Mesothelial cell of epicardium (in vitro differentiated cells): ENCODE measurements around the gene UBL7. TPM values are rescaled to one million over a fixed set of nuclear protein-coding genes. Genes with fewer than 3 reads are reported as not detected.

ENCODE experiments used
- DNase-seq, 2 experiments: peaks; one replicate each; pipeline ENCODE4 v3.0.0; 2021; ENCODE audit warnings: low spot score in 2 of 2; ENCODE audit not compliant: unreplicated experiment in 2 of 2
- H3K27ac Mint-ChIP-seq: 2 replicates; pipeline ENCODE4 v1.8.0; 2021; ENCODE audit warnings: mixed read lengths
- H3K27me3 Mint-ChIP-seq: 2 replicates; pipeline ENCODE4 v1.8.0; 2021; ENCODE audit warnings: low read depth, mixed read lengths
- H3K36me3 Mint-ChIP-seq: 2 replicates; pipeline ENCODE4 v1.8.0; 2021; ENCODE audit warnings: mixed read lengths
- H3K4me1 Mint-ChIP-seq: 2 replicates; pipeline ENCODE4 v1.8.0; 2021; ENCODE audit warnings: mixed read lengths
- H3K4me3 Mint-ChIP-seq: 2 replicates; pipeline ENCODE4 v1.8.0; 2021; ENCODE audit warnings: mild to moderate bottlenecking, moderate library complexity, mixed read lengths
- H3K9me3 Mint-ChIP-seq: 2 replicates; pipeline ENCODE4 v1.8.0; 2021; ENCODE audit warnings: mixed read lengths
- total RNA-seq: library from RNA; stranded (reverse); gene quantifications from 3 replicates; pipeline ENCODE4 v1.2.1, GENCODE V29; 2021
- TF ChIP-seq, protein P1 (sequence below): fragments of 200-600 bp; sonication (generic); IDR thresholded peaks from one replicate; pipeline ENCODE4 v1.5.0; 2021; ENCODE audit warnings: antibody characterized with exemption; ENCODE audit not compliant: unreplicated experiment

The UBL7 gene
- total RNA-seq, 1 donor from 2014 or later = 43.2 TPM

DNA sequence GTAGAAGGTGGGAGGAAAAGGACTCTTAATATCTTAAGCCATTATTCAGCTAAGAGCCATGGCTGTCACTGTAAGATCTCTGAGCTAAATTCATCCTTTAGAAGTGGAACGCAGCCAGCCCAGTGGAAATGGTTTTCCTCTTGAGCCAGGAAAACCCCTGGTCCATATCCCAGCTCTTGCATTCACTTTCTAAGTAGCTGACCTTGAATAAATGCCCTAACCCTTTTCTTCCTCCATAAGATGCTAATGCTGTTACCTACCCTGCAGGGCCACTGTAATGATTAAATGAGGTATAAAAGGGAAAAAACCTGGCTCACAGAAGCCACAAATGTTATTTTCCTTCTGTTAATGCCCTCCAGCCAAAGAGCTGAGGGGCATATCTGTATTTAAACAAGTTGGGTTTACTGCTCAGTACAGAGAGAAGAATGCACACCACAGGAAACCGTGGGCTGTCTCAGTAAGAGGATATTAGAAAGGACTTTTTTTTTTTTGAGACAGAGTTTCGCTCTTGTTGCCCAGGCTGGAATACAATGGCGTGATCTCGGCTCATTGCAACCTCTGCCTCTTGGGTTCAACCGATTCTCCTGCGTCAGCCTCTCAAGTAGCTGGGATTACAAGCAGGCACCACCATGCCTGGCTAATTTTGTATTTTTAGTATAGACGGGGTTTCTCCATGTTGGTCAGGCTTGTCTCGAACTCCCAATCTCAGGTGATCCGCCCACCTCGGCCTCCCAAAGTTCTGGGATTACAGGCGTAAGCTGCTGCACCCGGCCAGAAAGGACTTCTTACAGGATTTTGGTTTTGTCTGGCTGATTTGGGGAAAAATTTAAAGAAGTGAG, 6.8 kb downstream of the UBL7 start:
- H3K27ac Mint-ChIP-seq = no peak overlapping the region
- TF ChIP-seq, protein P1, sequence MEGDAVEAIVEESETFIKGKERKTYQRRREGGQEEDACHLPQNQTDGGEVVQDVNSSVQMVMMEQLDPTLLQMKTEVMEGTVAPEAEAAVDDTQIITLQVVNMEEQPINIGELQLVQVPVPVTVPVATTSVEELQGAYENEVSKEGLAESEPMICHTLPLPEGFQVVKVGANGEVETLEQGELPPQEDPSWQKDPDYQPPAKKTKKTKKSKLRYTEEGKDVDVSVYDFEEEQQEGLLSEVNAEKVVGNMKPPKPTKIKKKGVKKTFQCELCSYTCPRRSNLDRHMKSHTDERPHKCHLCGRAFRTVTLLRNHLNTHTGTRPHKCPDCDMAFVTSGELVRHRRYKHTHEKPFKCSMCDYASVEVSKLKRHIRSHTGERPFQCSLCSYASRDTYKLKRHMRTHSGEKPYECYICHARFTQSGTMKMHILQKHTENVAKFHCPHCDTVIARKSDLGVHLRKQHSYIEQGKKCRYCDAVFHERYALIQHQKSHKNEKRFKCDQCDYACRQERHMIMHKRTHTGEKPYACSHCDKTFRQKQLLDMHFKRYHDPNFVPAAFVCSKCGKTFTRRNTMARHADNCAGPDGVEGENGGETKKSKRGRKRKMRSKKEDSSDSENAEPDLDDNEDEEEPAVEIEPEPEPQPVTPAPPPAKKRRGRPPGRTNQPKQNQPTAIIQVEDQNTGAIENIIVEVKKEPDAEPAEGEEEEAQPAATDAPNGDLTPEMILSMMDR = no peak
- no peak for DNase-seq
- H3K36me3 Mint-ChIP-seq = peaks cover 40% of the 10 kb centered on the region
- no peak overlapping the region for H3K4me3 Mint-ChIP-seq
- no peaks in the 10 kb centered on the region for H3K27me3 Mint-ChIP-seq
- no peaks in the 10 kb centered on the region for H3K4me1 Mint-ChIP-seq
- H3K9me3 Mint-ChIP-seq = no peaks in the 10 kb centered on the region

DNA sequence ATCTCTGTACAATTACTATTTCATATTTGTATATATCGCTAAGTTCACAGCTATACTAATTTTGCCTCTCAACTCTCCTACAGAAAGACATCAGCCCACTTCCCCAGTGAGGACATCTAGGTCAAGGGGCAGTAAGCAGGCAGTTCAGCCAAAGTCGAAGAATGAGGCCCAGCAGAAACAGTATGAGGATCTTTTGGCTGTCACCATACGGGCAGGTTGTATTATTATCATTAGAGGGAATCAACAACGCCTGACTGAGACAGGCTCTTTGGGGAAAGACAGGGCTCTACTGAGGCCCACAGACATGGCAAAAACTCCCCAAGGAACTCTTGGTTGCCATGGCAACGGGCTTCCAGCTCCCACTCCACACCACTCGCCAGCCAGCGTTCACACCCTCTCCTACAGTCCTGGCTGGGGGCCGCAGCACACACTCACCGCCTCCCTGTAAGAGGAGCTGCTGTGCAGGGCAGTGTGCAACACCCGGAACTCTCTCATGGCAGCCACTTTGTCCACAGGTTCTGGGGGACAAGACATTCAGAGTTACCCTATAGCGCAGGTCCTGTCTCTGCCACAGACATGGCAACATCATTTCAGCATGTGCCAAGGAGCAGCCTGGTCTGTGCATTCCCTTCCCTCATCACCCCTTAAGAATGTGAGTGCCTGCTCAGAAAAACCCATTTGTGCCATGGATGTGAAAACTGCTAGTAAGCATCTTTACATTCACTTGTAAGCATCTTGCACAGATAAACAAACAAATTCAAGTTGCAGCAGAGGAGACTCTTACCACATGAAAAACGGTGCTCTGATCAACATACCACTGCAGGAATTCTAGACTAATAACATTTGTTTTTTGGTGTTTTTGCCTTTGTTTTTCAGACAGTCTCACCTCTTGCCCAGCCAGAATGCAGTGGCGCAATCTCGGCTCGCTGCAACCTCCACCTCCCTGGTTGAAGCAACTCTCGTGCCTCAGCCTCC, 8.8 kb downstream of the UBL7 start:
- TF ChIP-seq, protein P1 = no peak
- Mint-ChIP-seq H3K4me3 (no peak overlapping the region), H3K9me3 (no peaks in the 10 kb centered on the region), H3K4me1 (no peaks in the 10 kb centered on the region), H3K27ac (no peak overlapping the region), H3K36me3 (peaks cover 45% of the 10 kb centered on the region), H3K27me3 (no peaks in the 10 kb centered on the region)
- no peak for DNase-seq

DNA sequence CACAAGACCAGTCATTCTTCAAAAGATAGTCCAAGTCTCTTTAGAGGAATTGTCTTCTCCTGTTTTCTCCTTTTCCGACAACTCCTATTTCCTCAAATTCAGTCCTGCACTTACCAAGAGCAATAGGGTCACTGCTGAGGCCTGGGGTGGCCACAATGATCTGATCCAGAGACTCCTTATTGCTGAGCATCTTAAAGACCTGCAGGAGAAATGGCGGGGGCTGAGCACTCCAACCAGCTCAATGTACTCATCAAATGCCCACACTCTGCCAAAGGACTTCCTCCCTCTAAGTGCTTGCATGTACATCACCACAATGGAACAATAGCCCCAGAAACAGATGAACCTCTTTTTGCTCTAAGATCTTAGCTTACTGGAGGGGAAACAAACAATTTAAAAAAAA, 9.6 kb downstream of the UBL7 start:
- Mint-ChIP-seq H3K36me3 (peaks cover 46% of the 10 kb centered on the region), H3K9me3 (no peaks in the 10 kb centered on the region), H3K4me3 (no peak overlapping the region), H3K4me1 (no peaks in the 10 kb centered on the region), H3K27ac (no peak overlapping the region), H3K27me3 (no peaks in the 10 kb centered on the region)
- DNase-seq = no peak
- TF ChIP-seq, protein P1 = no peak

DNA sequence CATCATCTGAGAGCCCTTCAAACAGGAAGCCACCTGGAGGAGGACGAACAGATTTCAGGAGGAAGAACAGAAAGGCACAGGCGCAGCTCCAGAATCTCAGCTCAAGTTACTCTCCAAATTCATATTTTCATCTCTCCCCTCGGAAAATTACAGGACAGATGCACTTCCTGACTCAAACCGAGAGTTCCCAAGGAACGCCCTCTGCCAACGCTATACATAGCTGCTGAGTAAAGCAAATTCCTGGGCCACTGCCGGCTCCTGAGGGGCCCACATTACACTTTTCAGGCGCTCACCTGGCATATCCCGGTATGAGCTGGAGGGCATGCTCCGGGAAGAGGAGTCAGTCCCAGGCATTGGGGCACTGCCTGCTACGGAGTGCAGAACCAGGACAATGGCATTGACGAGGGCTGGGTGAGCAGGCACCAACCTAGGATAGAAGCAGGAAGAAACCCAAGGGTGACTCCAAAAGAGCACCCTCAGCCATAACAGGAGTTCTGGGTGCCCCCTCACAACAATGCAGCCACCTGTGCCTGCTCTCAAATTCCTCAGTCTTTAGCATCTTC, 11.2 kb downstream of the UBL7 start:
- H3K9me3 Mint-ChIP-seq = no peaks in the 10 kb centered on the region
- H3K27me3 Mint-ChIP-seq = no peaks in the 10 kb centered on the region
- no peaks in the 10 kb centered on the region for H3K4me1 Mint-ChIP-seq
- TF ChIP-seq, protein P1 = no peak
- no peak overlapping the region for H3K4me3 Mint-ChIP-seq
- peaks cover 45% of the 10 kb centered on the region for H3K36me3 Mint-ChIP-seq
- no peak overlapping the region for H3K27ac Mint-ChIP-seq
- no peak for DNase-seq

DNA sequence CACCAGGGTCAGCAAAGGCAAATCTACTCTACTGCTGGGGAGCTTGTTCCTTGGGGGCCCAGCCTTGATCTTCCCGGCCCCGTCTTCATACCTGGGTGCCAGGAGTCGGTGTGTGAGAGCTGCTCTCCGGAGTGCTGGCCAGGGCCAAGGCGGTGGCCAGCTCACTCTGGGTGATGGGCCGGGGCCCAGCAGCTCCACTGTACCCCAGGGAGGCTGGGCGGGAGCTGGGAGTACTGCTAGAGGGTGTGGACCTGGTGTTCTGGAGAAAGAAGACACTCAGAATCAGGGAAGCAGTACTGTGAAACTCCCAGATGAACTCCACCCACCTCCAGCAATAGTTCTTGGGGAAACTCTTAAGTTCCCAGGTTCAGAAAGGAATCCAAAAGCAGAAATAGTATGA, 11.9 kb downstream of the UBL7 start:
- Mint-ChIP-seq H3K4me1 (no peaks in the 10 kb centered on the region), H3K9me3 (no peaks in the 10 kb centered on the region), H3K36me3 (peaks cover 45% of the 10 kb centered on the region), H3K27me3 (no peaks in the 10 kb centered on the region), H3K27ac (no peak overlapping the region), H3K4me3 (no peak overlapping the region)
- no peak for DNase-seq
- TF ChIP-seq, protein P1 = no peak
